GM23248 (cell line): ENCODE data around the gene ADAM12.

Source experiments
- EZH2 ChIP-seq: fragments of 200-600 bp; sonication (generic); IDR thresholded peaks from 2 replicates; pipeline ENCODE4 v1.6.1; 2018; ENCODE audit warnings: antibody characterized with exemption, mild to moderate bottlenecking; ENCODE audit not compliant: insufficient read depth, poor library complexity, severe bottlenecking
- EZH2phosphoT487 ChIP-seq: fragments of 200-600 bp; sonication (generic); IDR thresholded peaks from 2 replicates; pipeline ENCODE4 v1.6.1; 2018; ENCODE audit warnings: antibody characterized with exemption, moderate library complexity, mild to moderate bottlenecking, low read depth; ENCODE audit not compliant: insufficient read depth

DNA sequence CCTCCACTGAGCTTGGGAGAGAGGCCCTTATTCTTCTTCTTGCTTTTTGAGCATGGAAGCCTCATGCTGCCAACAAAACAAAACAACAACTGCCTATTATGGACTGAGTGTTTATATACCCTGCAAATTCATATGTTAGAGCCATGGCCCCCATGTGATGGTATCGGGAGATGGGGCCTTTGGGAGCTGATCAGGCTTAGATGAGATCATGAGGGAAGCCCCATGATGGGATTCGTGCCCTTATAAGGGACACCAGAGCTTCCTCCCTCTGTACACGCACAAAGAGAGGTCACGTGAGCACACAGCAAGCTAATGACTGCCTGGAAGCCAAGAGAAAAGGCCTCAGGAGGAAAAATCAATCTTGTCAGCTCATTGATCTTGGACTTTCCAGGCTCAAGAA, 256.9 kb downstream of the ADAM12 start:
- TF ChIP-seq EZH2 (no peak), EZH2phosphoT487 (no peak)
